Tibial nerve (tissue), 4 donors: Measurements from ENCODE around the gene CDH13.

Experiments
- EP300 ChIP-seq, 2 donors: sonication (generic); formaldehyde crosslinking; IDR thresholded peaks; one replicate each; pipeline ENCODE4 v1.6.1; 2017; ENCODE audit warnings: antibody characterized with exemption in 2 of 2, mild to moderate bottlenecking in 1 of 2
- POLR2A ChIP-seq, 2 donors: fragments of 450-650 bp; IDR thresholded peaks; one replicate each; pipeline ENCODE4 v1.6.1; 2017; ENCODE audit warnings: antibody characterized with exemption in 2 of 2, mild to moderate bottlenecking in 2 of 2, moderate library complexity in 2 of 2
- TF ChIP-seq, protein P1 (sequence below), 5 experiments: fragments of 200-600 bp in 3 of 5; fragments of 450-650 bp in 2 of 5; sonication (generic) in 3 of 5; IDR thresholded peaks; one replicate each; pipeline ENCODE4 v1.5.1; 2016 to 2019; ENCODE audit warnings: antibody characterized with exemption in 5 of 5, mild to moderate bottlenecking in 3 of 5, moderate library complexity in 2 of 5

- TF ChIP-seq POLR2A (IDR thresholded peaks at IDR 0.05) (no peak), EP300 (IDR thresholded peaks at IDR 0.05) (no peak)
- TF ChIP-seq, protein P1, sequence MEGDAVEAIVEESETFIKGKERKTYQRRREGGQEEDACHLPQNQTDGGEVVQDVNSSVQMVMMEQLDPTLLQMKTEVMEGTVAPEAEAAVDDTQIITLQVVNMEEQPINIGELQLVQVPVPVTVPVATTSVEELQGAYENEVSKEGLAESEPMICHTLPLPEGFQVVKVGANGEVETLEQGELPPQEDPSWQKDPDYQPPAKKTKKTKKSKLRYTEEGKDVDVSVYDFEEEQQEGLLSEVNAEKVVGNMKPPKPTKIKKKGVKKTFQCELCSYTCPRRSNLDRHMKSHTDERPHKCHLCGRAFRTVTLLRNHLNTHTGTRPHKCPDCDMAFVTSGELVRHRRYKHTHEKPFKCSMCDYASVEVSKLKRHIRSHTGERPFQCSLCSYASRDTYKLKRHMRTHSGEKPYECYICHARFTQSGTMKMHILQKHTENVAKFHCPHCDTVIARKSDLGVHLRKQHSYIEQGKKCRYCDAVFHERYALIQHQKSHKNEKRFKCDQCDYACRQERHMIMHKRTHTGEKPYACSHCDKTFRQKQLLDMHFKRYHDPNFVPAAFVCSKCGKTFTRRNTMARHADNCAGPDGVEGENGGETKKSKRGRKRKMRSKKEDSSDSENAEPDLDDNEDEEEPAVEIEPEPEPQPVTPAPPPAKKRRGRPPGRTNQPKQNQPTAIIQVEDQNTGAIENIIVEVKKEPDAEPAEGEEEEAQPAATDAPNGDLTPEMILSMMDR (IDR thresholded peaks at IDR 0.05), result no peak
These were observed 256.4 kb downstream of the CDH13 start for GRCh38 chr16:82882982-82883835.
